H1 (cell line): ENCODE results near the gene PET100. TPM values are rescaled to one million over a fixed set of nuclear protein-coding genes. Genes with fewer than 3 reads are reported as not detected.

Experiments used
- CTCF ChIA-PET: fragments of 300-600 bp; sonication (Branson Sonifier 250); formaldehyde crosslinking; loops from one replicate; lab custom pipeline; 2021; ENCODE audit not compliant: partially characterized antibody; lab: Charles Lee
- POLR2A ChIA-PET: fragments of 300-600 bp; sonication (Branson Sonifier 250); formaldehyde crosslinking; loops from one replicate; lab custom pipeline; 2021; ENCODE audit warnings: inconsistent platforms; ENCODE audit not compliant: partially characterized antibody; lab: Charles Lee
- DNase-seq, 2 experiments: peaks; one replicate each; pipeline versions ENCODE4 v3.0.0 to v3.0.0-alpha.2; 2010 to 2022; ENCODE audit warnings: low spot score in 2 of 2, low read depth in 1 of 2, mixed read lengths in 1 of 2
- FAIRE-seq: peaks from 2 replicates; lab custom pipeline; 2011; peaks lifted over from hg19 to GRCh38; lab: Jason Lieb, UNC
- H2AFZ ChIP-seq: 2 replicates; pipeline ENCODE4 v1.8.1; 2012; ENCODE audit warnings: low read length, inconsistent platforms
- H2AK5ac ChIP-seq: 2 replicates; pipeline ENCODE4 v1.6.1; 2013; ENCODE audit warnings: low read depth, low read length
- H2BK120ac ChIP-seq: replicated peaks from 2 replicates; pipeline ENCODE3; 2013; ENCODE audit warnings: low read depth, low read length, inconsistent platforms
- H2BK12ac ChIP-seq: 2 replicates; pipeline ENCODE4 v1.6.1; 2013; ENCODE audit warnings: low read depth, low read length
- H2BK15ac ChIP-seq: 2 replicates; pipeline ENCODE4 v1.6.1; 2013; ENCODE audit warnings: low read length
- H2BK20ac ChIP-seq: 2 replicates; pipeline ENCODE4 v1.6.1; 2013; ENCODE audit warnings: low read length
- H2BK5ac ChIP-seq: 2 replicates; pipeline ENCODE4 v1.6.1; 2013; ENCODE audit warnings: low read depth, low read length
- H3K14ac ChIP-seq: 2 replicates; pipeline ENCODE4 v1.6.1; 2013; ENCODE audit warnings: inconsistent platforms; ENCODE audit not compliant: insufficient read length
- H3K18ac ChIP-seq: 2 replicates; pipeline ENCODE4 v1.6.1; 2013; ENCODE audit warnings: low read length; ENCODE audit errors: extremely low read depth
- H3K23ac ChIP-seq: 2 replicates; pipeline ENCODE4 v1.6.1; 2013; ENCODE audit warnings: inconsistent platforms; ENCODE audit not compliant: insufficient read length
- H3K23me2 ChIP-seq: 2 replicates; pipeline ENCODE4 v1.6.1; 2013; ENCODE audit warnings: low read depth, low read length
- H3K27ac ChIP-seq: 2 replicates; pipeline ENCODE4 v1.6.1; 2011; ENCODE audit warnings: low read depth, low read length, inconsistent platforms
- H3K27me3 ChIP-seq, 4 experiments: replicated peaks in 1 of 4; 1 replicate in 1 of 4; 2 replicates in 3 of 4; pipeline versions ENCODE4 v1.6.1 to v1.8.1; 2011 to 2013; ENCODE audit warnings: low read length in 3 of 4, mild to moderate bottlenecking in 3 of 4, inconsistent platforms in 2 of 4, mixed read lengths in 2 of 4, moderate library complexity in 1 of 4; ENCODE audit not compliant: control insufficient read depth in 3 of 4, insufficient read depth in 3 of 4; ENCODE audit errors: extremely low read depth in 1 of 4
- H3K36me3 ChIP-seq, 4 experiments: 2 replicates each; pipeline versions ENCODE4 v1.6.1 to v1.8.1; 2011 to 2013; ENCODE audit warnings: mild to moderate bottlenecking in 4 of 4, low read length in 3 of 4, moderate library complexity in 2 of 4, control low read depth in 1 of 4, inconsistent platforms in 1 of 4; ENCODE audit not compliant: insufficient read depth in 4 of 4, control insufficient read depth in 2 of 4
- H3K4ac ChIP-seq: replicated peaks from 2 replicates; pipeline ENCODE3; 2013; ENCODE audit warnings: low read length, low read depth, mixed read lengths, inconsistent platforms; ENCODE audit not compliant: insufficient read length
- H3K4me1 ChIP-seq, 4 experiments: replicated peaks in 1 of 4; 1 replicate in 1 of 4; 2 replicates in 3 of 4; pipeline versions ENCODE4 v1.6.1 to v1.8.1; 2011 to 2013; ENCODE audit warnings: low read length in 3 of 4, inconsistent platforms in 2 of 4, mixed read lengths in 1 of 4; ENCODE audit not compliant: insufficient read depth in 4 of 4, control insufficient read depth in 3 of 4
- H3K4me2 ChIP-seq, 2 experiments: 2 replicates each; pipeline versions ENCODE4 v1.6.1 to v1.8.1; 2011 to 2013; ENCODE audit warnings: low read depth in 2 of 2, low read length in 2 of 2, control low read depth in 1 of 2, inconsistent platforms in 1 of 2, mild to moderate bottlenecking in 1 of 2; ENCODE audit not compliant: insufficient read depth in 1 of 2
- H3K4me3 ChIP-seq, 4 experiments: fragments of 200-600, 300-600 bp in 1 of 4; sonication (generic), shearing (Covaris generic), sonication (Bioruptor Twin) in 1 of 4; 2 replicates each; pipeline versions ENCODE4 v1.5.1 to v1.8.1; 2011 to 2016; ENCODE audit warnings: low read length in 4 of 4, low read depth in 3 of 4, control low read depth in 2 of 4, inconsistent platforms in 2 of 4, mild to moderate bottlenecking in 2 of 4, mixed read lengths in 1 of 4, moderate library complexity in 1 of 4; ENCODE audit not compliant: insufficient read depth in 2 of 4; ENCODE audit errors: extremely low read depth in 1 of 4
- H3K56ac ChIP-seq: replicated peaks from 2 replicates; pipeline ENCODE3; 2013; ENCODE audit warnings: low read depth, mild to moderate bottlenecking, mixed read lengths, low read length, inconsistent platforms; ENCODE audit not compliant: insufficient read length
- H3K79me1 ChIP-seq: 2 replicates; pipeline ENCODE4 v1.6.1; 2013; ENCODE audit warnings: low read depth, low read length, control low read depth
- H3K79me2 ChIP-seq, 2 experiments: 2 replicates each; pipeline versions ENCODE4 v1.6.1 to v1.8.1; 2012 to 2013; ENCODE audit warnings: low read length in 2 of 2, mild to moderate bottlenecking in 2 of 2, inconsistent platforms in 1 of 2; ENCODE audit not compliant: insufficient read depth in 2 of 2, control insufficient read depth in 1 of 2
- H3K9ac ChIP-seq, 4 experiments: replicated peaks in 1 of 4; 1 replicate in 1 of 4; 2 replicates in 3 of 4; pipeline versions ENCODE4 v1.6.1 to v1.8.1; 2011 to 2013; ENCODE audit warnings: low read depth in 3 of 4, low read length in 3 of 4, control low read depth in 2 of 4, mild to moderate bottlenecking in 2 of 4, moderate library complexity in 2 of 4, inconsistent platforms in 1 of 4; ENCODE audit errors: extremely low read depth in 1 of 4
- H3K9me3 ChIP-seq, 2 experiments: 2 replicates each; pipeline versions ENCODE4 v1.6.1 to v1.8.1; 2012 to 2013; ENCODE audit warnings: mild to moderate bottlenecking in 2 of 2, moderate library complexity in 2 of 2, control low read depth in 1 of 2, inconsistent platforms in 1 of 2, low read depth in 1 of 2, low read length in 1 of 2, mixed read lengths in 1 of 2; ENCODE audit not compliant: insufficient read depth in 2 of 2
- H4K20me1 ChIP-seq, 2 experiments: replicated peaks in 1 of 2; 2 replicates each; pipeline versions ENCODE3 to v1.8.1; 2011 to 2013; ENCODE audit warnings: inconsistent platforms in 2 of 2, low read length in 2 of 2, mild to moderate bottlenecking in 1 of 2; ENCODE audit not compliant: insufficient read depth in 2 of 2, control insufficient read depth in 1 of 2
- H4K5ac ChIP-seq: 2 replicates; pipeline ENCODE4 v1.6.1; 2013; ENCODE audit warnings: low read length, low read depth, mixed read lengths, inconsistent platforms; ENCODE audit not compliant: insufficient read length
- H4K8ac ChIP-seq: 2 replicates; pipeline ENCODE4 v1.8.0; 2013; ENCODE audit warnings: mild to moderate bottlenecking, moderate library complexity, low read length, inconsistent platforms; ENCODE audit not compliant: insufficient read depth; ENCODE audit errors: extremely low read depth
- H4K91ac ChIP-seq: replicated peaks from 2 replicates; pipeline ENCODE3; 2013; ENCODE audit warnings: low read length, mixed read lengths, inconsistent platforms; ENCODE audit not compliant: insufficient read length
- BCL11A ChIP-seq, 2 experiments: IDR thresholded peaks; one replicate each; pipeline ENCODE4 v1.6.1; 2011; ENCODE audit warnings: low read depth in 2 of 2, low read length in 2 of 2, mild to moderate bottlenecking in 2 of 2
- EP300 ChIP-seq, 2 experiments: IDR thresholded peaks; 1 replicate in 1 of 2; 2 replicates in 1 of 2; pipeline ENCODE4 v1.6.1; 2011 to 2012; ENCODE audit warnings: low read depth in 2 of 2, low read length in 2 of 2, mild to moderate bottlenecking in 2 of 2, borderline replicate concordance in 1 of 2, inconsistent platforms in 1 of 2, moderate library complexity in 1 of 2
- EZH2 ChIP-seq: fragments of 200-600 bp; sonication (generic); IDR thresholded peaks from 2 replicates; pipeline ENCODE4 v1.7.1; 2012; ENCODE audit warnings: low read depth, mild to moderate bottlenecking, moderate library complexity, low read length, inconsistent platforms; ENCODE audit not compliant: severe bottlenecking
- GABPA ChIP-seq: IDR thresholded peaks from 2 replicates; pipeline ENCODE4 v1.6.1; 2011; ENCODE audit warnings: mild to moderate bottlenecking, low read length, moderate library complexity, borderline replicate concordance; ENCODE audit not compliant: insufficient read depth
- HDAC2 ChIP-seq, 2 experiments: fragments of 300-600 bp in 1 of 2; sonication (generic) in 1 of 2; IDR thresholded peaks; 2 replicates each; pipeline ENCODE4 v1.6.1; 2011 to 2012; ENCODE audit warnings: low read depth in 2 of 2, low read length in 2 of 2, mild to moderate bottlenecking in 2 of 2, moderate library complexity in 2 of 2, borderline replicate concordance in 1 of 2, inconsistent platforms in 1 of 2
- HDAC6 ChIP-seq: IDR thresholded peaks from one replicate; pipeline ENCODE4 v1.7.1; 2012; ENCODE audit warnings: low read depth, mild to moderate bottlenecking, inconsistent platforms, low read length, moderate library complexity
- POLR2AphosphoS5 ChIP-seq: IDR thresholded peaks from 2 replicates; pipeline ENCODE4 v1.6.1; 2011; ENCODE audit warnings: low read depth, low read length
- SP4 ChIP-seq: IDR thresholded peaks from 2 replicates; pipeline ENCODE4 v1.6.1; 2012; ENCODE audit warnings: low read length, inconsistent platforms
- TCF12 ChIP-seq: IDR thresholded peaks from 2 replicates; pipeline ENCODE4 v1.6.1; 2011; ENCODE audit warnings: low read depth, mild to moderate bottlenecking, low read length
- WGBS, 2 experiments: shearing (Covaris generic) in 1 of 2; methylation state at CpG; one replicate each; pipeline versions ENCODE4 v1.1.6 to v1.1.7; 2013 to 2015; ENCODE audit warnings: low lambda C conversion rate in 2 of 2, mixed read lengths in 2 of 2, inconsistent platforms in 1 of 2, low coverage in 1 of 2, missing lambda C conversion rate in 1 of 2; ENCODE audit not compliant: insufficient replicate concordance in 2 of 2, insufficient coverage in 1 of 2, insufficient read length in 1 of 2; ENCODE audit errors: extremely low coverage in 1 of 2, missing lambda C conversion rate in 1 of 2; 5-methylcytosine and 5-hydroxymethylcytosine counted together
- polyA plus RNA-seq, 7 experiments: library from polyadenylated mRNA; depleted of rRNA in 3 of 7; stranded (reverse) in 5 of 7; unstranded in 2 of 7; fragments of >200 nt in 5 of 7; fragments of 200-250 nt in 2 of 7; gene quantifications; 1 replicate in 5 of 7; 2 replicates in 1 of 7; 4 replicates in 1 of 7; pipeline versions ENCODE4 v1.2.1 to v1.2.3, GENCODE V29; 2011 to 2013; ENCODE audit warnings: missing spikeins in 2 of 7, mixed read lengths in 2 of 7
- total RNA-seq: library from RNA; stranded (reverse); fragmentation: NEBNext Ultra II Directional; extraction: Animal tissue kit (Norgen Biotek cat#: 25700); gene quantifications from 2 replicates; pipeline ENCODE4 v1.2.1, GENCODE V29; 2021
- TF ChIP-seq, protein P1 (sequence below): IDR thresholded peaks from 2 replicates; pipeline ENCODE4 v1.6.1; 2012; ENCODE audit warnings: low read length, inconsistent platforms

PET100 gene
- total and polyA plus RNA-seq, 2 of the 8 experiments (the other 6 are each of a cell fraction or from before 2014, with no cell fraction given), result 80.8 to 105 TPM

DNA sequence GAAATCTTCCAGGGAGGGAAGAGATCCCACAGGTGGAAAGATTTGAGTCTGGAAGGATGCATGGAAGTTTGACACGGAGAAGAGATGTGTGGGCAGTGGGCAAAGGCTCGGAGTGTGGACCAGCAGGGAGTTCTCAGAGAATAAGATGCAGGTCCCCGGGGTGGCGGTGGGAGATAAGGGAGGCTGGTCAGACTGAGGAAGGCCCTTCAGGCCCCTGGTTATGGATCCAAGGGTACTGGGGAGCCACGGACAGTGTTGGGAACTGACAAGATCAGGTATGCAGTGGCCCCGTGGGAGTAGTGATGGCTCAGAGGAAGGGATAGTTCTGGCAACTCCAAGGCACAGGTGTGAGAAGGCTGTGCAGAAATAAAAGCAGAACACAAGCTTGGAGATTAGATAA lies 31.4 kb upstream of the PET100 start:
- Histone ChIP-seq H4K5ac (no peak overlapping the region), H3K79me2 (peaks cover 0 to 28% of the 10 kb centered on the region in 2 experiments; a peak in 2 of 4 replicates), H3K4ac (no peak overlapping the region), H3K4me3 (no peak overlapping the region), H2BK120ac (no peak overlapping the region), H3K9me3 (no peaks in the 10 kb centered on the region), H2BK20ac (no peak overlapping the region), H3K36me3 (no peaks in the 10 kb centered on the region), H4K8ac (no peak overlapping the region), H3K9ac (no peak overlapping the region), H3K23ac (no peak overlapping the region), H2AK5ac (no peak overlapping the region), H3K14ac (no peak overlapping the region), H3K23me2 (peaks cover 11% of the 10 kb centered on the region; the same call in 1 of the 2 replicates), H3K27ac (no peak overlapping the region), H2BK12ac (no peak overlapping the region), H3K79me1 (peaks cover 7% of the 10 kb centered on the region), H3K56ac (no peak overlapping the region), H4K91ac (no peak overlapping the region), H4K20me1 (peaks cover 8 to 19% of the 10 kb centered on the region in 2 experiments)
- FAIRE-seq (no peak), DNase-seq (no peak)
- TF ChIP-seq, protein P1, sequence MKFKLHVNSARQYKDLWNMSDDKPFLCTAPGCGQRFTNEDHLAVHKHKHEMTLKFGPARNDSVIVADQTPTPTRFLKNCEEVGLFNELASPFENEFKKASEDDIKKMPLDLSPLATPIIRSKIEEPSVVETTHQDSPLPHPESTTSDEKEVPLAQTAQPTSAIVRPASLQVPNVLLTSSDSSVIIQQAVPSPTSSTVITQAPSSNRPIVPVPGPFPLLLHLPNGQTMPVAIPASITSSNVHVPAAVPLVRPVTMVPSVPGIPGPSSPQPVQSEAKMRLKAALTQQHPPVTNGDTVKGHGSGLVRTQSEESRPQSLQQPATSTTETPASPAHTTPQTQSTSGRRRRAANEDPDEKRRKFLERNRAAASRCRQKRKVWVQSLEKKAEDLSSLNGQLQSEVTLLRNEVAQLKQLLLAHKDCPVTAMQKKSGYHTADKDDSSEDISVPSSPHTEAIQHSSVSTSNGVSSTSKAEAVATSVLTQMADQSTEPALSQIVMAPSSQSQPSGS, result no peak
- no peak for TF ChIP-seq HDAC6
- TF ChIP-seq GABPA, result no peak
- TF ChIP-seq EP300 (IDR thresholded peaks at IDR 0.05; ENCODE audit: borderline replicate concordance in 1 of 2, low read depth in 2 of 2, low read length in 2 of 2), result no peak
- no peak for TF ChIP-seq HDAC2 (IDR thresholded peaks at IDR 0.05; ENCODE audit: borderline replicate concordance in 1 of 2, low read depth in 2 of 2, low read length in 2 of 2)
- TF ChIP-seq POLR2AphosphoS5, result no peak
- TF ChIP-seq SP4, result no peak
- TF ChIP-seq TCF12, result no peak
- no peak for TF ChIP-seq EZH2
- TF ChIP-seq BCL11A (IDR thresholded peaks at IDR 0.05; ENCODE audit: low read depth in 2 of 2, low read length in 2 of 2), result no peak
- TF ChIP-seq, all 59 proteins: peak for 0
- POLR2A ChIA-PET, result interaction anchor here (0.6 to 0.9 kb wide), 3 partner anchors 20 to 207 kb away, joined by 3 read pairs; no protein-coding TSS in a partner anchor
- WGBS, 2 experiments, result 79% methylated on average over 6 of the region's 6 CpGs; no CpG with 5 or more reads in 1 of the 2 experiments
- H3K27me3 ChIP-seq, result no peaks in the 10 kb centered on the region
- CTCF ChIA-PET, result interaction anchor here (0.5 to 5.0 kb wide), 6 partner anchors 25 to 348 kb away, joined by 3 to 27 read pairs (median 3); no protein-coding TSS in a partner anchor
- H3K4me2 ChIP-seq, result peak overlapping the region in 1 of 2 experiments; percentile 86; a peak in 1 of 4 replicates
- H3K4me1 ChIP-seq, result peaks cover 0 to 11% (median 5%) of the 10 kb centered on the region in 4 experiments; a peak in 5 of 7 replicates
- no peak overlapping the region for H2AFZ ChIP-seq
- no peak overlapping the region for H2BK15ac ChIP-seq
- H3K18ac ChIP-seq, result no peak overlapping the region
- no peak overlapping the region for H2BK5ac ChIP-seq
